Stimulated activated CD4-positive, alpha-beta T cell treated with anti-CD3 and anti-CD28 coated beads, Interleukin-1b, Interleukin-23, amount 100 ng/mL, for 4 hours (primary cell): ENCODE data around the gene TNFRSF25.
A peak's percentile ranks its signal among the peaks of the same experiment; 100 is the strongest.

ENCODE experiments used
- DNase-seq, 2 donors: peaks; one replicate each; pipeline ENCODE4 v3.0.0-alpha.2; 2020; ENCODE audit warnings: low read depth in 2 of 2

The TNFRSF25 gene

GRCh38 chr1:6417961-6418667, 47.9 kb downstream of the TNFRSF25 start:
- DNase-seq, result no peak

- DNase-seq, result no peak
Observed at GRCh38 chr1:6416906-6417305, 49.1 kb downstream of the TNFRSF25 start.

- no peak for DNase-seq
Observed at GRCh38 chr1:6416295-6416656, 49.7 kb downstream of the TNFRSF25 start.

- no peak for DNase-seq
Observed at GRCh38 chr1:6414881-6415626, 50.9 kb downstream of the TNFRSF25 start.

- peak in 1 of 2 donors; percentile 29 for DNase-seq
Observed at GRCh38 chr1:6414443-6414844, 51.5 kb downstream of the TNFRSF25 start.

- DNase-seq, result no peak
Observed at GRCh38 chr1:6412896-6413295, 53.1 kb downstream of the TNFRSF25 start.
